ENCODE results near the gene PADI2.

Gene PADI2

DNA sequence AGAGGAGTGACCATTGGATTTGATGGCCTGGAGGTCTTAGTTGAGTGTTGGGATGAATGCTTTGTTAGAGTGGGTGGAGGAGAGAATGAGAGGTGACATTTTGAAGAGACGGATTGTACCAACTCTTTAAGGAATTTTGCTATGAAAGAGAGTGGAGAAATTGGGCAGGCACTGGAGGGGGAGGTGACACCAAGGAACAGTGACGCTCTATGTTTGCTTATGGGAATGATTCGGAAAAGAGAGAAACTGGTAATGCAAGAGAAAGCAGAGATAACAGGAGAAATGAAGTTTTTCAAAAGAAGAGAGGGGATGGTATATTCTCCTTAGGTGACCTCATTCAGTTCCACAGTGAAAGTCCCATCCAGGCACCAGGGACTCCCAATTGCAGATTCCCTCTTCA lies 24.5 kb upstream of the PADI2 start:
- Histone ChIP-seq H3K9me3 (ENCODE audit: control insufficient read depth, insufficient read depth, low read length) (no peaks in the 10 kb centered on the region), H3K27ac (ENCODE audit: low read depth, low read length) (no peak overlapping the region), H3K4me1 (ENCODE audit: control insufficient read depth, low read length) (no peaks in the 10 kb centered on the region), H3K4me2 (ENCODE audit: low read length) (no peak overlapping the region), H3K36me3 (ENCODE audit: control insufficient read depth, low read length) (no peaks in the 10 kb centered on the region), H3K79me2 (ENCODE audit: control insufficient read depth, low read length) (no peaks in the 10 kb centered on the region), H3K9me2 (replicated peaks; ENCODE audit: control insufficient read depth, low read length) (no peaks in the 10 kb centered on the region), H4K20me1 (ENCODE audit: control insufficient read depth, insufficient read depth, low read depth, low read length) (no peaks in the 10 kb centered on the region), H3F3A (ENCODE audit: control insufficient read depth, insufficient read depth) (no peaks in the 10 kb centered on the region), H3K4me3 (ENCODE audit: low read length) (no peak overlapping the region), H3K27me3 (ENCODE audit: control insufficient read depth, low read length) (peaks cover 20% of the 10 kb centered on the region)
- TF ChIP-seq CTCF (IDR thresholded peaks at IDR 0.05; ENCODE audit: low read depth, low read length, poor library complexity, severe bottlenecking) (no peak), EZH2phosphoT487 (IDR thresholded peaks at IDR 0.05; ENCODE audit: borderline replicate concordance, low read length) (no peak)

DNA sequence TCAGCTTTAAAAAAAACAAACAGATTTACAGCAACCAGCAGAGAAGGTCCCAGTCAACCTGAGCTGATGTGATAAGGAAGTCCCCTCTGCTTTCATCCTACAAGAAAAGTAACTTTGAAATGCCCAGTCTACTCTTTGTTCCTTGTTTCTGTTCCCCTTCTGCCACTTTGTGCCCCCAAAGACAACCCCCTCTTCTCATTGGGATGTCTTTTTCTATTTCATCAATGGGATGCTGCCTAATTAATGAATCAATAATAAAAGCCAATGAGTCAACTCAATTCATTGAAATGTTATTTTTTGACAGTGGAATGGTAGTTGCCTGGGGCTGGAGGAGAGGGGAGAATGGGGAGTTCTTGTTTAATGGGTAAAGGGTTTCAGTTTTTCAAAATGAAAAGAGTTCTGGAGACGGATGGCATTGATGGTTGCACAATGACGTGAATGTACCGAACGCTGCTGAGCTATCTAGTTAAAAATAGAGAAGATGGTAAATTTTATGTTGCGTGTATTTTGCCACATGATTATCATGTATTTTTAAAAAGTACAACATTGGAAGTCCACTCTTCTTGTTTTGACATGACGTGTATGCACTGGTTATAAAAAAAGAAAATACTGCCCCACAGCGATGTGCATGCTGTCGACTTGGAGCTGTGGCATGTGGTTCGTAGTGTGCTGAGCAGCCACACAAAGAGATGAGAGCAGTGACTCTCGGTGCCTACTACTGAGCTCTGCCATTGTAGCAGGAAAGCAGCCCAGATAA lies 22.4 kb upstream of the PADI2 start:
- H3K4me2 ChIP-seq (ENCODE audit: low read length): no peak overlapping the region
- H3K9me3 ChIP-seq (ENCODE audit: control insufficient read depth, insufficient read depth, low read length): no peaks in the 10 kb centered on the region
- H3K79me2 ChIP-seq (ENCODE audit: control insufficient read depth, low read length): no peaks in the 10 kb centered on the region
- no peaks in the 10 kb centered on the region for H3K36me3 ChIP-seq (ENCODE audit: control insufficient read depth, low read length)
- H3K27me3 ChIP-seq (ENCODE audit: control insufficient read depth, low read length): peaks cover 20% of the 10 kb centered on the region
- H3K9me2 ChIP-seq (replicated peaks; ENCODE audit: control insufficient read depth, low read length): no peaks in the 10 kb centered on the region
- TF ChIP-seq CTCF (IDR thresholded peaks at IDR 0.05; ENCODE audit: low read depth, low read length, poor library complexity, severe bottlenecking): no peak
- H4K20me1 ChIP-seq (ENCODE audit: control insufficient read depth, insufficient read depth, low read depth, low read length): no peaks in the 10 kb centered on the region
- H3F3A ChIP-seq (ENCODE audit: control insufficient read depth, insufficient read depth): no peaks in the 10 kb centered on the region
- no peaks in the 10 kb centered on the region for H3K4me1 ChIP-seq (ENCODE audit: control insufficient read depth, low read length)
- H3K27ac ChIP-seq (ENCODE audit: low read depth, low read length): no peak overlapping the region
- H3K4me3 ChIP-seq (ENCODE audit: low read length): no peak overlapping the region

DNA sequence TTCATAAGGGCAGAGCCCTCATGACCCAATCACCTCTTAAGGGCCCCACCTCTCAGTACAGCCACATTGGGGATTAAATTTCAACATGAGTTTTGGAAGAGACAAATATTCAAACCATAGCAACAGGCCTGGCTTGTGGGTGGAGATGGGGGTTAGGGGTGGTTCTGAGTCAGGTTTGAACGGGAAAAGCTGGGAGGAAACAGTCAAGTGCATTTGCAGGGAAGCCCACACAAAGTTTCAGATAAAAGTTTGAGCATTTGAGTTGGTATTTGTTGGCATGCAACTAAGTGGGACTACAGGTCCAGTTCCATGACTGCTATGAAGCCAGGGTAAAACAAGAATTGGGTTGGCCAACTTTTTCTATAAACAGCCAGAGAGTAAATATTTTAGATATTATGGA lies 21.0 kb upstream of the PADI2 start:
- Histone ChIP-seq H3K4me3 (ENCODE audit: low read length) (no peak overlapping the region), H3F3A (ENCODE audit: control insufficient read depth, insufficient read depth) (no peaks in the 10 kb centered on the region), H4K20me1 (ENCODE audit: control insufficient read depth, insufficient read depth, low read depth, low read length) (no peaks in the 10 kb centered on the region), H3K4me1 (ENCODE audit: control insufficient read depth, low read length) (no peaks in the 10 kb centered on the region), H3K9me2 (replicated peaks; ENCODE audit: control insufficient read depth, low read length) (no peaks in the 10 kb centered on the region), H3K27ac (ENCODE audit: low read depth, low read length) (no peak overlapping the region), H3K79me2 (ENCODE audit: control insufficient read depth, low read length) (no peaks in the 10 kb centered on the region), H3K36me3 (ENCODE audit: control insufficient read depth, low read length) (no peaks in the 10 kb centered on the region), H3K27me3 (ENCODE audit: control insufficient read depth, low read length) (peaks cover 20% of the 10 kb centered on the region), H3K4me2 (ENCODE audit: low read length) (no peak overlapping the region), H3K9me3 (ENCODE audit: control insufficient read depth, insufficient read depth, low read length) (no peaks in the 10 kb centered on the region)
- TF ChIP-seq EZH2phosphoT487 (IDR thresholded peaks at IDR 0.05; ENCODE audit: borderline replicate concordance, low read length) (no peak), CTCF (IDR thresholded peaks at IDR 0.05; ENCODE audit: low read depth, low read length, poor library complexity, severe bottlenecking) (no peak)
